NCI-H2196 treated with DMSO at 0.1 percent for 48 hours (cell line): ENCODE measurements around the gene VPS33B.
"Not testable (repeated sequence)": the region's sequence is repeated elsewhere in the genome, so short reads cannot be mapped to it uniquely, and the experiment has no call there.

Experiments used
- DNase-seq: peaks from one replicate; lab custom pipeline; 2025; ENCODE audit not compliant: unreplicated experiment; lab: John Stamatoyannopoulos, UW

VPS33B gene

DNA sequence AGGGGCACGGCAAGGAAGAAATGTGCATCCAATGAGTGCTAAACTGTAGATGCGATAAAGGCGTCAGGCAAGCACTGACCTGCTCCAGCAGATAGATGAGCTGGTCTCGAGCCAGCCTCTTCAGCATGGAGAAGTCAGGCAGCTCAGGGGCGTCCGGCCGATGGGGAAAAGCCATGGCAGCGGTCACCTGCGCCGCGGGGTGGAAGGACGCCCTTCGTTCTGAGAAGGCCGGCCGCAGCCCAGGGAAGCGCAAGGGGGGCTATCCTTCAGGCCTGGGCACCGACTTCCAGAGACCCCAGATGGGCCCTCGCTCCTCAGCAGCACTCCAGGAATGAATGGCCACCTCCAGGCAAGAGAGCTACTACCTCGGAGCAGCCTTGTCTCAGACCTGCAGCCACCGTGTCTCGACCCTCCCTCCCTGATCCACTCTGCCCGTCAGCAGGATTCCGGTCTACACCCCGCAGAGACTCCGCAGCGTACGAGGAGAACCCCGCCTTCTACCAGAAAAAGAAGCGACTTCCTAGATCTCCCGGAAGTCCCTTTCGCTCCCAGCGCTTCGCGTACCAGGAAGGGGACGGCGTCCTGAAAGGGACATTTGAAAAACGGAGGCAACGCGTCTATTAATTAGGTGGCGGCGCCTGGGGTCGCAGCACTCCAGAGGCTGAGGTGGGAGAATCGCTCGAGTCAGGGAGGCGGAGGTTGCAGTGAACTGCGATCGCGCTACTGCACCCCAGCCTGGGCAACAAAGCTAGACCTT is at the start of gene VPS33B:
TSS of gene VPS33B (minus strand) at position 520 of the 757 bp plus-strand sequence. CDS start at position 175, 345 bp downstream.
- DNase-seq, result peak; percentile 41

- no peak for DNase-seq
Observed at GRCh38 chr15:91072161-91072560, 49.8 kb upstream of the VPS33B start.

GRCh38 chr15:91070872-91071271 is 48.5 kb upstream of the VPS33B start:
- no peak for DNase-seq

GRCh38 chr15:91068966-91069365 is 46.6 kb upstream of the VPS33B start:
- DNase-seq, result no peak

- DNase-seq, result no peak
Observed at GRCh38 chr15:91068436-91068835, 46.0 kb upstream of the VPS33B start.

DNA sequence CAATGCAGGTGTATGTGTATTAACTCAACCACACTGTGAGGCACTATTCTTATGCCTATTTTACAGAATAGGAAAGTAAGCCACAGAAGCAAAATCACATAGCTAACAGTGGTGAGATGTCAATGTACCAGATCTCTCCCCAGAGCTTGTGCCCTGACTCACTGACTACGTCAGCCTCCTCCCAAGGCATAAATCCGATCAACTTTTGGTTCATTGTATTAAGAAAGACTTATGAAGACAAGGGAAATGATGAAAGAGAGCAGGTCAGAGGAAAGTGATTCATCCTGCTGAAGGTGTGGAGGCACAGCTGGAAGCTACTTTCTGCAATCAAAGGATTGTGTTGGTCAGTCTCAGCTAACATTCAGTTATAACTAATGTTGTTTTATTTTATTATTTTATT is 44.6 kb upstream of the VPS33B start:
- no peak for DNase-seq

DNA sequence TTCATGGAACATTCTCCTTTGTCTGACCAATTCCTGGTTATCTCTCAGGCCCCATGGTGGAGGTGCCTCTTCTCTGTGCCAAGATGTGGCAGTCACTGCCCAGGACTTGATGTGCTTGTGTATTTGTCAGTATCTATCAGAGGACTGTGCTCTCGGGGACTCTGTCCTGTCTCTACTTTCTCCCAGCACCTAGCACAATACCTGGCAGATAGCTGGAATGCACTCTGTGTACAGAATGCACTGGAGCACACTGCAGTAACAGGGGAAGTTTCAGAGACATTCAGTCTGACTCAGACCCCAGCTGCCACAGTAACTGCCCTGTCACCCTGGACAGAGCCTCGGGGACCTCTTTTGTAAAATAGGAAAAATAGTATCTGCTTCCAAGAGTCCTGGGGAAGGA is 43.1 kb upstream of the VPS33B start:
- no peak for DNase-seq

GRCh38 chr15:91061997-91062396 is 39.6 kb upstream of the VPS33B start:
- no peak for DNase-seq

DNA sequence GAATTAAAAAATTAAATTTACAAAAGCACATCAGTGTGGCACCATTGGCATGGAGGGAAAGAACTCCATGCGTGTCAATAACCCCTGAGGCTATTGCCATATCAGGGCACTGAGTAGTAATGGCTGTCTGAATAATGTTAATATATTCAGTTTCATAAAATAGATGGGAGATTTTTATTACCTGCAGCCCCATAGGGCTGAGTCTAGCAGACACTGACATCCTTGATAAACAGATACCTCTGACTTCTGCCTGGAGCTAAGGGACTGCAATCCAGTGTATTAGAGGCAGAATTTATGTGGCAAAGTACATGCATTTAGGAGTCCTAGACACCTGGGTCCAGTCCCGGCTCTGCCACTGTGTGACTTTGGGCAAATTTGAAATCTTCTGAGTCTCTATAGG is 38.8 kb upstream of the VPS33B start:
- no peak for DNase-seq

GRCh38 chr15:91055548-91056331 is 33.3 kb upstream of the VPS33B start:
- peak; percentile 19 for DNase-seq

GRCh38 chr15:91054816-91055215 is 32.4 kb upstream of the VPS33B start:
- DNase-seq, result no peak

DNA sequence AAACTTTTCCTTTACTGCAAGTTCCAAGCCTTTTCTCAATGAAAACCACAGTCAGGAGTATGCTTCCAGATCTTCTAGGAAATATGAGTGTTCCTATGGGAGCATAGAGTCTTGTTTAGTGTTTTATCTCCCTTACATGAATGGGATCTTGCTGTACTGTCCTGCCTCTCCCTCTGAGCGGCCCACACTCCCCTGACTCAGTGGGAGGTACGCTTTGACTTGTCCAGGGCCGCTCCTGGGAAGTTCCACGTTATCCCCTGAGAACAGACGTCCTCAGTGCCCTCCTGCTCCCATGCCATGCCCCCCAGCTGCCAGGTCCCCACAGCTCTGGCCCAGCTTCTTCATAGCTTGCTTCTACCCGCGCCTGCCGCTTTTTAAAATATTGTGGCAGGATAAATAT is 28.9 kb upstream of the VPS33B start:
- no peak for DNase-seq

DNA sequence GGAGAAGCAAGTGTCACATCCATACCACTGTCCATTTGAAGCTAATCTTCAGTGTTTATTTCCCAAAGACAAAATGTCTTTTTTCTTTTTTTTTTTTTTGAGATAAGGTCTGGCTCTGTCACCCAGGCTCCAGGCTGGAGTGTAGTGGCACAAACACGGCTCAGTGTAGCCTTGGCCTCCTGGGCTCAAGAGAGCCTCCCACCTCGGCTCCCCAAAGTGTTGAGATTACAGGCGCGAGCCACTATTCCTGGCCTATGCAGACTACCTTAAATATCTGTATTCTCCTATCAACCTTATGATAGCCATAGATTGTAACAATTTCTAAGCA is 27.7 kb upstream of the VPS33B start:
- DNase-seq, result no peak

DNA sequence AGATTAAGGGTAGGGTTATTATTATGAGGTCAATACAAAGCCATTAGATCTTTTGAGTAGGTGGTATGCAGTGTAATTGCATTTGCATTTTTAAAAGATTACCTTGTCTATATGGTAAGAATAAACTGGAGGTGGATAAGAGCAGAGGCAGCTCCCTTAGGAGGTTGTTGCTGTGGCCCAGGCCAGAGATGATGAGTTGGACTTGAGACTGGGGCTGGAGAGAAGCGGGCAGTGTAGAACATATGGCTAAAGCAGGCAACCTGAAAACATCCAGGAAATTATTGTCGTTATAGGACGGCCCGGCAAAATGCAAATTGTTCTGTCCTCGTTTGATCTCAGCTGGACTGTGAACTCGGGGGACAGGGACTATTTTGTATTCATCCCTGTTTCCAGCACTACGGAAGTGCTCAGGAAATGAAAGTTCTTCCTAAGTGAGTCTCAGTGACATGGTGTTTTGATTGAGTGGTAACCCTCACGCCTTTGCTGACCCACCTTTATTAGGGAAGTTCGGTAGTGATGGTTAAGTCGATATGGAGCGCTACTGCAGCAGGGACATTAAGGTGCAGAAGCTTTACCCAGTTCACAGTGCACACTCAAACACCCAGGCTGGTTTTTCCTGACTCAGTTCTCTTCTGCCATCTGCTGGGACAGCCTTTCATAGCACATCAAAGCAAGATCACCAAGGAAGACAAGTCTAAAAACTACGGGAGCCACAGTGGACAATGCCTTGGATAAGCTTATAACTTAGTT is 27.2 kb upstream of the VPS33B start:
- DNase-seq, result peak; percentile 5

DNA sequence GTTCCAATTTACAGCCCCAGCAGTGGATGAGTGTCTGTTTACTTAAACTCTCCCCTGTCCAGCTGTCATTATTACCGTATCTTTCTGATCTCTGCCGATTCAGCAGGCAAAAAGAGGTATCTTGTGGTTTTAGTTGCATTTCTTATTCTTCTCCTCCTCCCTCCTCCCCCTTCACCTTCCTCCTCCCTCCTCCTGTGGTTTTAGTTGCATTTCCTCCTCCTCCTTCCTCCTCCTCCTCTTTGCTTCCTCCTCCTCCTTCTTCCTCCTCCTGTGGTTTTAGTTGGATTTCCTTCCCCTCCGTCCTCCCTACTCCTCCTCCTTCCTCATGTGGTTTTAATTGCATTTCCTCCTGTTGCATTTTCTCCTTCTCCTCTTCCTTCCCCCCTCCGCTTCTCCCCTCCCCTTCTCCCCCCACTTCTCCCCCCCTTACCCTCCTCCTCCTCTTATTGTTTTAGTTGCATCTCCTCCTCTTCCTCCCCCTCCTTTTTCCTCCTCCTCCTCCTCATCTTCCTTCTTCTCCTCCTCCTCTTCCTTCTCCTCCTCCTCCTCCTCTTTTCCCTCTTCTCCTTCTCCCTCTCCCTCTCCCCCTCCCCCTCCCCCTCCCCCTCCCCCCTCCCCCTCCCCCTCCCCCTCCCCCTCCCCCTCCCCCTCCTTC is 25.3 kb upstream of the VPS33B start:
- no peak for DNase-seq

GRCh38 chr15:91046056-91046455 is 23.7 kb upstream of the VPS33B start:
- DNase-seq, result not testable (repeated sequence)

- no peak for DNase-seq
Observed at GRCh38 chr15:91045065-91045464, 22.7 kb upstream of the VPS33B start.

DNA sequence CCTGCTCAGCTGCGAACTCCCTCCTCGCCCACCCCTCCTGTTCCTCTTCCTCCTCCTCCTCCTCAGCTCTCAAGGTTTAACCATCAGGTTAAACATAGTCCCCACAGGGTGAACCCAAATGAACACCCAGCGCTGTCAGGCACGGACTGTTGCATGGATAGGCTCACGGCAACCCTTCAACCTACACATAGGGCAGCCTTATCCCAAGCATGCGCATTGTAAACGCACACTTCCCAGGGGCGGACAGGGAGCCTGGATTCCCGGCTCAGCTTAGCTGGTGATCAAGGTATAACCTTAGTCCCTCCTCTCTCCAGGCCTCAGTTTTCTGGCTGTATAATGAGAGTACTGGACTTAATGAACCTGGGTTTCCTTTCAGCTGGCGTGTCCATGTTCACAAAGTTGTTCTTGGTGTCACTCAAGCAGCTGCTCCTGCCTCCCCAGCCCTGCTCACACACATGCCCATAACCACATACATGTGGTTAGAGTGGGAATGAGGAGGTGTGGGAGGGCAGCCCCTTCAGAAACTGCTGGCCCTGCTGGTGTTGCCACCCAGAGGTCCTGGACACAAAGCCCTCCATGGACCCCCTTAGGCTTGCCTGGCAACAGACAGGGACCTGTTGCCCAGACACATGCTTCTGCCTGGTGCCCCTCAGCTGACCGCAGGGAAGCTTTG is 20.9 kb upstream of the VPS33B start:
- no peak for DNase-seq

- no peak for DNase-seq
Observed at GRCh38 chr15:91040856-91041255, 18.5 kb upstream of the VPS33B start.

GRCh38 chr15:91039996-91040395 is 17.6 kb upstream of the VPS33B start:
- no peak for DNase-seq
